Activated CD4-positive, alpha-beta T cell treated with anti-CD3 and anti-CD28 coated beads for 36 hours (primary cell): ENCODE data around the gene PCYT2. TPM values are rescaled to one million over a fixed set of nuclear protein-coding genes. Genes with fewer than 3 reads are reported as not detected.

Experiments
- ATAC-seq: fragments of 200-7000 bp; cut with Tn5 transposase; one replicate; pipeline ENCODE4 v1.10.0; 2021; ENCODE audit warnings: mild to moderate bottlenecking, moderate library complexity
- CTCF ChIA-PET: fragments of 350-600 bp; sonication (Branson Sonifier 250); formaldehyde crosslinking; loops from one replicate; lab custom pipeline; 2021; ENCODE audit warnings: antibody characterized with exemption; lab: Charles Lee
- POLR2A ChIA-PET: fragments of 350-600 bp; sonication (Branson Sonifier 250); formaldehyde crosslinking; loops from one replicate; lab custom pipeline; 2021; ENCODE audit warnings: antibody characterized with exemption, inconsistent platforms; lab: Charles Lee
- DNase-seq: peaks from one replicate; pipeline ENCODE4 v3.0.0-alpha.2; 2020
- H3K27ac Mint-ChIP-seq: one replicate; pipeline ENCODE4 v1.8.0; 2021; ENCODE audit warnings: mixed read lengths
- H3K27me3 Mint-ChIP-seq: one replicate; pipeline ENCODE4 v1.8.0; 2021; ENCODE audit warnings: mixed read lengths
- H3K36me3 Mint-ChIP-seq: one replicate; pipeline ENCODE4 v1.8.0; 2021; ENCODE audit warnings: low read depth, mixed read lengths
- H3K4me1 Mint-ChIP-seq: one replicate; pipeline ENCODE4 v1.8.0; 2021; ENCODE audit warnings: mixed read lengths
- H3K4me3 Mint-ChIP-seq: one replicate; pipeline ENCODE4 v1.8.0; 2021; ENCODE audit warnings: mild to moderate bottlenecking, moderate library complexity, mixed read lengths
- H3K9me3 Mint-ChIP-seq: one replicate; pipeline ENCODE4 v1.8.0; 2021; ENCODE audit warnings: low read depth, mixed read lengths
- intact Hi-C, 2 experiments: fragments of 100-400 bp; cut with DNase I in 1 of 2; cut with micrococcal nuclease in 1 of 2; formaldehyde crosslinking; loops; one replicate each; pipeline versions ENCODE4 v1.14.2 to v1.15.1; 2022 to 2024; cut with DNase I, micrococcal nuclease
- total RNA-seq, 2 experiments: library from RNA; stranded (reverse); gene quantifications; one replicate each; pipeline ENCODE4 v1.2.3, GENCODE V29; 2021

Gene PCYT2
- total RNA-seq, 2 experiments from 2014 or later, result 19.7 to 24.0 TPM

DNA sequence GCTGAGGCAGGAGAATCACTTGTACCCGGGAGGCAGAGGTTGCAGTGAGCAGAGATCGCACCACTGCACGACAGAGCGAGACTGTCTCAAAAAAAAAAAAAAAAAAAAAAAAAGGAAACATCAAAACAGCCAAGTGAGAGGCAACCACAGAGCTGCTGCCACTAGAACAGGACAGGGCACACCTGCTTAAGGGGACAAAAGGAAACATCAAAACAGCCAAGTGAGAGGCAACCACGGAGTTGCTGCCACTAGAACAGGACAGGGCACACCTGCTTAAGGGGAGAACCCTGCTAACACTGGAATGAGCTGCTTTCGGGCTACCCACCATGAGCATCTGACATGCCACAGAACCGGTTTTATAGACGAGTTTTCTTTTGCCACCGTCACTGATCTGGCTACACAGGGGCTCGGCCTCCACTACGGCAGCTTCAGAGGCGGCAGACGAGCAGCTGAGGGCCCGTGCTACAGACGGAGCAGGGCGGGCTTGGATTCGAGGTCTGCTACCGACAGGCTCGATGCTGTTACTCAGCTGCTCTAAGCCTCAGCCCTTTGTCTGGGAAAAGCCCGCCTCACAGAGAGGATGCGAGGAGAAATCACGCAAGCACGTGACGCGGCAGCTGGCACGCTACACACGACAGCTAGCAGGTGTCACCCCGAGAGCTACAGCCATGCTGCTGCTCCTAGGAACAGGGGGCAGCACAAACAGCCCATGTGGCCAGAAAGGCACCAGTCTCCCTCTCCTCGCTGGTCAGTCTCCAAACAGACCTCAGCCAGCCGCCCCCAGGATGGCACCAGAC is 52.8 kb downstream of the PCYT2 start:
- H3K36me3 Mint-ChIP-seq, result peaks cover 64% of the 10 kb centered on the region
- intact Hi-C loops, result no loop called here
- no peaks in the 10 kb centered on the region for H3K9me3 Mint-ChIP-seq
- peak overlapping the region; percentile 99 for H3K4me3 Mint-ChIP-seq
- no peak for DNase-seq
- no peak for ATAC-seq
- H3K27ac Mint-ChIP-seq, result no peak overlapping the region
- ChIA-PET CTCF (interaction anchor here (0.6 to 1.4 kb wide), 2 partner anchors 127 to 747 kb away, joined by 3 read pairs; no protein-coding TSS in a partner anchor), POLR2A (interaction anchor here (1.6 kb wide), 1 partner anchor 12 kb away, joined by 4 read pairs; no protein-coding TSS in a partner anchor)
- peaks cover 40% of the 10 kb centered on the region for H3K4me1 Mint-ChIP-seq
- no peaks in the 10 kb centered on the region for H3K27me3 Mint-ChIP-seq

DNA sequence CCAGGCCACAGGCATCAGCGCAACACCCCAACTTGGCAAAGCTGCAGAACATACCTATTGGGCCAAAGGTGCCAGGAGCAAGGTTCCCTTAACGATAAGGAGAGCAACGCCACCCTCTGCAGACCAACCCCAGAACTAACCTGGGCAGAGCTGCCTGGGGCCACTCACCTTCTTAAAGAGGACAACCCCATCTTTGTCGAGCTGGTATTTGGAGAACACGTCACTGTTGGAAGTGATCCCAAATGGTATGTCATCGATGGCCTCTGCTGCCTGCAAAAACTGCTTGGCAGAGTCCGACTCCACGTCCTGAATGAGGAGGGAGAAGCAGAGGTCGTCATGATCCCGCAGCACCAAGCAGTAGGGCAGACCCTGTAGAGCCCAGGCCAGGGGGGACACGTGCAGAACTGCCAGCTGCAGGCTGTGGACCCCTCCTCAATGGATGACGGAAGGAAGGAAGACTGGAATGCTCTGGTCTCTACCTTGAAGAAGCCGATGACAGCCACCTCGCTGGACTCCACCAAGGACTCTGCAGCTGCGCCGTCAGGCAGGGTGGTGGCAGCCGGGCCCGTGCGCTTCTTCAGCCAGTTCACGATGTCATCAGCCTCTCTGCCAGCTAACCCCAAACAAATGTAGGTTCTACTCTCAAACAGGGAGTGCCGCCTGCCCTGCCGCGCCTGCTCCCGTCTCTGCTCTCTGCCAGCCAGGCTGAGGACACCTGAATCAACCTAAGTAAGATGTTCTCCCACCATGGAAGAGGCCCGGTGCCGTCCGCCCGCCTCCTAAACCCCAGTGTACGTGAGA is 56.0 kb downstream of the PCYT2 start:
- peaks cover 68% of the 10 kb centered on the region for H3K36me3 Mint-ChIP-seq
- H3K27me3 Mint-ChIP-seq, result no peaks in the 10 kb centered on the region
- no peak overlapping the region for H3K4me3 Mint-ChIP-seq
- H3K9me3 Mint-ChIP-seq, result no peaks in the 10 kb centered on the region
- peaks cover 29% of the 10 kb centered on the region for H3K4me1 Mint-ChIP-seq
- no peak for DNase-seq
- ChIA-PET POLR2A (interaction anchor here (0.7 kb wide), 1 partner anchor 386 kb away, joined by 6 read pairs; no protein-coding TSS in a partner anchor), CTCF (interaction anchor here (0.6 to 0.7 kb wide), 3 partner anchors 119 to 269 kb away, joined by 3 read pairs; no protein-coding TSS in a partner anchor)
- ATAC-seq, result no peak
- intact Hi-C loops, result no loop called here
- H3K27ac Mint-ChIP-seq, result no peak overlapping the region

DNA sequence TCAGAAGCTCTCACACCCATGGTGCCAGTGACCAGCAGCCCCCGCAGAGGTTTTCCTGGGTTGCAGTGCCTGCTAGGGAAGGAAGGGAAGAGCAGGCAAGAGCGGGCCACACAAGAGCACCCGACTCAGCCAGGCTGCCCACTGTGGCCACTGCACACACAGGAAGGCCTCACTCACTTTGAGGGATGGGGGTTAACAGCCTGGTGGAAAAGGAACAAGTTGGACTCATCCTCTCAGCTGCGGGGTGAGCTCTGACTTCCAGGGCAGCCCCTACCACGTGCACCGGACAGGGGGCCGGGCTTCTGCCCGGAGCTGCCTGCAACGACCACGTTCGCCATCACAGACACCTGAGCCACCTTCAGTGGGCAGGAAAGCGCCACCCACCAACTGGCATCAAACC is 59.0 kb downstream of the PCYT2 start:
- no peak overlapping the region for H3K4me3 Mint-ChIP-seq
- H3K36me3 Mint-ChIP-seq, result peaks cover 48% of the 10 kb centered on the region
- DNase-seq (no peak), ATAC-seq (no peak)
- H3K4me1 Mint-ChIP-seq, result peaks cover 4% of the 10 kb centered on the region
- intact Hi-C loops, result no loop called here
- CTCF ChIA-PET, result interaction anchor here (0.8 kb wide), 1 partner anchor 186 kb away, joined by 3 read pairs; no protein-coding TSS in a partner anchor
- H3K27ac Mint-ChIP-seq, result no peak overlapping the region
- POLR2A ChIA-PET, result interaction anchor here (0.6 kb wide), 1 partner anchor 200 kb away, joined by 5 read pairs; no protein-coding TSS in a partner anchor
- H3K9me3 Mint-ChIP-seq, result no peaks in the 10 kb centered on the region
- no peaks in the 10 kb centered on the region for H3K27me3 Mint-ChIP-seq

DNA sequence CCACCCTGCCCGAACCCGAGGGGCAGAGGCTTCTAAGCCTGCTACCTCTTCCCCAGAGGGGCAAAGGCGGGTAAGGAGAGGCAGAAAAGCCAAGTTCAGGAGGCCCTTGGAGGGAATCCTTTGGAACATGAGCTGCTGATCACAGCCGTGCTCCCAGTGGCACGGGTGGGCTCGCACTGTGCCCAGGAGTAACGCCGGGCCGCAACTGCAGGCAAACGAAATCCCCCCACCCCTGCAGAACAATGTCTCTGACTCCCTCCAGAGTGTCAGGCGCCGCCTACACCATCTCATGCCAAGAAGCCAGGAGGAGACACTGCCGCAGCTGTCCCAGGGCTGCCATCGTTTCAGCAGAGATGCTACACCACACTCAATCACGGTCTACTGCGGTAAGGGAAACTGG is 59.8 kb downstream of the PCYT2 start:
- Mint-ChIP-seq H3K36me3 (peaks cover 56% of the 10 kb centered on the region), H3K4me3 (no peak overlapping the region), H3K4me1 (peaks cover 3% of the 10 kb centered on the region), H3K9me3 (no peaks in the 10 kb centered on the region), H3K27me3 (no peaks in the 10 kb centered on the region), H3K27ac (no peak overlapping the region)
- ATAC-seq (no peak), DNase-seq (no peak)
- POLR2A ChIA-PET, result no interaction called here
- CTCF ChIA-PET, result no interaction called here
- intact Hi-C loops, result no loop called here

Other genes starting within 250 kb of the PCYT2 start
- gene OXLD1, start 244.8 kb downstream of the PCYT2 start, total RNA-seq, result 10 to 100 TPM; 29.4 to 45.3 TPM
- gene CCDC137, start 244.7 kb downstream of the PCYT2 start, total RNA-seq, result 10 to 100 TPM; 30.0 to 36.6 TPM
- 10 to 100 TPM; 39.0 to 39.1 TPM for gene ARL16, start 227.6 kb downstream of the PCYT2 start, total RNA-seq
- gene HGS, start 227.4 kb downstream of the PCYT2 start, total RNA-seq, result 100 to 1,000 TPM; 100 to 102 TPM
- 100 to 1,000 TPM in 1 of 2 experiments, 10 to 100 TPM in 1; 94.0 to 116 TPM for gene MRPL12, start 208.0 kb downstream of the PCYT2 start, total RNA-seq
- gene SLC25A10, start 199.1 kb downstream of the PCYT2 start, total RNA-seq, result 10 to 100 TPM; 28.6 to 31.8 TPM
- not detected for gene GCGR, start 107.2 kb downstream of the PCYT2 start, total RNA-seq
- 10 to 100 TPM; 45.8 to 50.4 TPM for gene MCRIP1, start 78.1 kb downstream of the PCYT2 start, total RNA-seq
- not detected for gene PPP1R27, start 76.3 kb downstream of the PCYT2 start, total RNA-seq
- 100 to 1,000 TPM; 414 to 578 TPM for gene P4HB, start 50.9 kb downstream of the PCYT2 start, total RNA-seq
- gene ARHGDIA, start 40.1 kb downstream of the PCYT2 start, total RNA-seq, result 100 to 1,000 TPM; 513 to 661 TPM
- gene ALYREF, start 19.8 kb downstream of the PCYT2 start, total RNA-seq, result 100 to 1,000 TPM; 197 to 230 TPM
- 100 to 1,000 TPM in 1 of 2 experiments, 10 to 100 TPM in 1; 79.9 to 131 TPM for gene ANAPC11, start 19.7 kb downstream of the PCYT2 start, total RNA-seq
- under 1 TPM in 1 of 2 experiments, not detected in 1; 0.14 TPM for gene NPB, start 9.2 kb downstream of the PCYT2 start, total RNA-seq
- gene SIRT7, start 6.8 kb upstream of the PCYT2 start, total RNA-seq, result 10 to 100 TPM; 29.3 to 31.8 TPM
- 10 to 100 TPM; 15.3 to 18.3 TPM for gene MAFG, start 16.3 kb upstream of the PCYT2 start, total RNA-seq
- gene PYCR1, start 25.9 kb upstream of the PCYT2 start, total RNA-seq, result 100 to 1,000 TPM; 110 to 134 TPM
- not detected for gene MYADML2, start 35.8 kb upstream of the PCYT2 start, total RNA-seq
- under 1 TPM; 0.87 to 0.97 TPM for gene NOTUM, start 49.8 kb upstream of the PCYT2 start, total RNA-seq
- 10 to 100 TPM; 23.3 to 26.5 TPM for gene ASPSCR1, start 66.2 kb upstream of the PCYT2 start, total RNA-seq
- gene CENPX, start 111.5 kb upstream of the PCYT2 start, total RNA-seq, result 10 to 100 TPM; 77.5 to 84.1 TPM
- 10 to 100 TPM; 17.6 to 20.6 TPM for gene LRRC45, start 111.9 kb upstream of the PCYT2 start, total RNA-seq
- gene RAC3, start 120.3 kb upstream of the PCYT2 start, total RNA-seq, result 10 to 100 TPM in 1 of 2 experiments, 1 to 10 TPM in 1; 9.6 to 10.6 TPM
- 100 to 1,000 TPM; 105 to 166 TPM for gene DCXR, start 126.3 kb upstream of the PCYT2 start, total RNA-seq
- 10 to 100 TPM; 16.9 to 17.5 TPM for gene RFNG, start 140.4 kb upstream of the PCYT2 start, total RNA-seq
- gene GPS1, start 140.5 kb upstream of the PCYT2 start, total RNA-seq, result 10 to 100 TPM; 69.0 to 73.5 TPM
- gene DUS1L, start 154.4 kb upstream of the PCYT2 start, total RNA-seq, result 100 to 1,000 TPM; 119 to 124 TPM
- gene FASN, start 186.8 kb upstream of the PCYT2 start, total RNA-seq, result 100 to 1,000 TPM; 239 to 259 TPM